KOPT-K1 (cell line): ENCODE data around the gene TAF4.
"Not testable (repeated sequence)": the region's sequence is repeated elsewhere in the genome, so short reads cannot be mapped to it uniquely, and the experiment has no call there.

ENCODE experiments used
- H3K27ac ChIP-seq: fragments of 200-600 bp; sonication (generic); 2 replicates; pipeline ENCODE4 v1.5.1; 2016; ENCODE audit warnings: antibody characterized with exemption, mild to moderate bottlenecking, low read depth, low read length; ENCODE audit not compliant: poor library complexity, severe bottlenecking
- H3K36me3 ChIP-seq: fragments of 200-600 bp; sonication (generic); 2 replicates; pipeline ENCODE4 v1.5.1; 2017; ENCODE audit warnings: antibody characterized with exemption, mild to moderate bottlenecking, low read length, moderate library complexity; ENCODE audit not compliant: insufficient read depth
- H3K9me3 ChIP-seq: fragments of 200-600 bp; sonication (generic); 2 replicates; pipeline ENCODE4 v1.5.1; 2017; ENCODE audit warnings: antibody characterized with exemption, low read length, mild to moderate bottlenecking; ENCODE audit not compliant: insufficient read depth, poor library complexity, severe bottlenecking

Gene TAF4

GRCh38 chr20:61973515-61974356 lies 91.9 kb downstream of the TAF4 start:
- no peaks in the 10 kb centered on the region for H3K9me3 ChIP-seq
- H3K36me3 ChIP-seq: peaks cover 48% of the 10 kb centered on the region
- H3K27ac ChIP-seq: no peak overlapping the region

- Histone ChIP-seq H3K9me3 (no peaks in the 10 kb centered on the region), H3K36me3 (peaks cover 48% of the 10 kb centered on the region)
Observed at GRCh38 chr20:61972636-61973508, 92.8 kb downstream of the TAF4 start.

GRCh38 chr20:61971595-61971994 lies 94.1 kb downstream of the TAF4 start:
- H3K36me3 ChIP-seq: peaks cover 48% of the 10 kb centered on the region
- not testable (repeated sequence) for H3K9me3 ChIP-seq, H3K27ac ChIP-seq

More at GRCh38 chr20:61972636-61973508, 92.8 kb downstream of the TAF4 start:
- H3K27ac ChIP-seq: no peak overlapping the region

- Histone ChIP-seq H3K9me3 (no peaks in the 10 kb centered on the region), H3K27ac (no peak overlapping the region), H3K36me3 (peaks cover 37% of the 10 kb centered on the region)
Observed at GRCh38 chr20:61970357-61970756, 95.3 kb downstream of the TAF4 start.

GRCh38 chr20:61969806-61970205 lies 95.9 kb downstream of the TAF4 start:
- Histone ChIP-seq H3K36me3 (peaks cover 31% of the 10 kb centered on the region), H3K27ac (no peak overlapping the region), H3K9me3 (no peaks in the 10 kb centered on the region)

GRCh38 chr20:61968932-61969331 lies 96.7 kb downstream of the TAF4 start:
- Histone ChIP-seq H3K27ac (no peak overlapping the region), H3K36me3 (peaks cover 22% of the 10 kb centered on the region), H3K9me3 (no peaks in the 10 kb centered on the region)

GRCh38 chr20:61968036-61968810 lies 97.5 kb downstream of the TAF4 start:
- no peak overlapping the region for H3K27ac ChIP-seq
- H3K36me3 ChIP-seq: peaks cover 15% of the 10 kb centered on the region; the same call in 1 of the 2 replicates
- H3K9me3 ChIP-seq: no peaks in the 10 kb centered on the region

GRCh38 chr20:61967300-61967699 lies 98.4 kb downstream of the TAF4 start:
- H3K27ac ChIP-seq: no peak overlapping the region
- no peaks in the 10 kb centered on the region for H3K9me3 ChIP-seq
- peaks cover 6% of the 10 kb centered on the region; the same call in 1 of the 2 replicates for H3K36me3 ChIP-seq

- H3K36me3 ChIP-seq: 0 out of 2 replicates have a peak, but pooled peaks cover 1% of the 10 kb centered on the region
- no peak overlapping the region for H3K27ac ChIP-seq
Observed at GRCh38 chr20:61966492-61967244, 99.0 kb downstream of the TAF4 start.

GRCh38 chr20:61965606-61966491 lies 99.8 kb downstream of the TAF4 start:
- Histone ChIP-seq H3K36me3 (no peaks in the 10 kb centered on the region), H3K27ac (no peak overlapping the region)

More at GRCh38 chr20:61966492-61967244, 99.0 kb downstream of the TAF4 start:
- H3K9me3 ChIP-seq: no peaks in the 10 kb centered on the region

GRCh38 chr20:61964675-61965605 lies 100.7 kb downstream of the TAF4 start:
- Histone ChIP-seq H3K9me3 (no peaks in the 10 kb centered on the region), H3K36me3 (no peaks in the 10 kb centered on the region), H3K27ac (no peak overlapping the region)

More at GRCh38 chr20:61965606-61966491, 99.8 kb downstream of the TAF4 start:
- no peaks in the 10 kb centered on the region for H3K9me3 ChIP-seq

GRCh38 chr20:61963885-61964674 lies 101.6 kb downstream of the TAF4 start:
- Histone ChIP-seq H3K36me3 (no peaks in the 10 kb centered on the region), H3K27ac (no peak overlapping the region), H3K9me3 (no peaks in the 10 kb centered on the region)
